HEK293 (cell line): ENCODE results near the gene FHL2.

Source experiments
- HIC1 ChIP-seq: fragments of 450-650 bp; formaldehyde crosslinking; IDR thresholded peaks from 2 replicates; pipeline ENCODE4 v1.5.1; 2016; ENCODE audit warnings: missing biosample characterization, missing genetic modification characterization
- KLF16 ChIP-seq: fragments of 450-650 bp; formaldehyde crosslinking; IDR thresholded peaks from 2 replicates; pipeline ENCODE4 v1.5.1; 2017; ENCODE audit warnings: missing biosample characterization, missing genetic modification characterization
- YY1 ChIP-seq: fragments of 450-650 bp; formaldehyde crosslinking; IDR thresholded peaks from 2 replicates; pipeline ENCODE4 v1.5.1; 2018; ENCODE audit warnings: missing biosample characterization, missing genetic modification characterization
- ZNF274 ChIP-seq, 2 experiments: fragments of 200-500 bp in 1 of 2; fragments of 450-650 bp in 1 of 2; sonication (Bioruptor generic) in 1 of 2; formaldehyde crosslinking in 1 of 2; IDR thresholded peaks; 2 replicates each; pipeline versions ENCODE4 v1.5.1 to v1.6.1; 2014 to 2016; ENCODE audit warnings: borderline replicate concordance in 1 of 2, inconsistent platforms in 1 of 2, low read length in 1 of 2, missing biosample characterization in 1 of 2, missing genetic modification characterization in 1 of 2

GRCh38 chr2:105398336-105399206 lies at the start of gene FHL2:
- no peak for TF ChIP-seq ZNF274 (IDR thresholded peaks at IDR 0.05; ENCODE audit: low read length)
- no peak for TF ChIP-seq ZNF274 (tag by site-specific recombination; IDR thresholded peaks at IDR 0.05; ENCODE audit: borderline replicate concordance)
- no peak; the same call in 1 of the 2 replicates for TF ChIP-seq YY1 (tag by site-specific recombination)
- 0 out of 2 replicates have a peak, but pooled peaks have one; percentile 38 for TF ChIP-seq KLF16 (tag by site-specific recombination)
- TF ChIP-seq HIC1 (tag by site-specific recombination) = no peak
